Caco-2 (cell line): ENCODE results near the gene RAD51B. TPM values are rescaled to one million over a fixed set of nuclear protein-coding genes. Genes with fewer than 3 reads are reported as not detected.

Experiments used
- BruUV-seq: library from RNA; stranded (reverse); fragments of 400-500 nt; replicated peaks from 2 replicates; lab custom pipeline; 2021; lab: Mats Ljungman, UMichigan
- CTCF ChIA-PET: fragments of 300-600 bp; sonication (Branson Sonifier 250); formaldehyde crosslinking; loops from one replicate; lab custom pipeline; 2022; ENCODE audit warnings: antibody characterized with exemption; lab: Charles Lee
- POLR2A ChIA-PET: fragments of 300-600 bp; sonication (Branson Sonifier 250); formaldehyde crosslinking; loops from one replicate; lab custom pipeline; 2022; ENCODE audit warnings: antibody characterized with exemption; lab: Charles Lee
- DNase-seq, 2 experiments: peaks; one replicate each; pipeline versions ENCODE4 v3.0.0 to v3.0.0-alpha.2; 2020 to 2022
- H3K27me3 ChIP-seq: replicated peaks from 2 replicates; pipeline ENCODE4 v1.6.0; 2011; ENCODE audit warnings: low read length; ENCODE audit not compliant: control insufficient read depth, insufficient read depth
- H3K36me3 ChIP-seq: 2 replicates; pipeline ENCODE4 v1.5.1; 2011; ENCODE audit warnings: low read length; ENCODE audit not compliant: control insufficient read depth, insufficient read depth
- H3K4me1 ChIP-seq: fragments of 250-450 bp; sonication (Bioruptor Pico); 2 replicates; pipeline ENCODE4 v1.5.1; 2020; ENCODE audit warnings: mild to moderate bottlenecking
- H3K4me3 ChIP-seq: 2 replicates; pipeline ENCODE4 v1.5.1; 2011; ENCODE audit warnings: low read depth, mild to moderate bottlenecking, control low read depth, low read length
- H3K9me3 ChIP-seq: fragments of 250-450 bp; sonication (Bioruptor Pico); 2 replicates; pipeline ENCODE4 v1.5.1; 2020; ENCODE audit warnings: mild to moderate bottlenecking, moderate library complexity
- H3K27ac Mint-ChIP-seq: one replicate; pipeline ENCODE4 v1.8.0; 2022; ENCODE audit warnings: mixed read lengths; ENCODE audit not compliant: unreplicated experiment
- H3K27me3 Mint-ChIP-seq: one replicate; pipeline ENCODE4 v1.8.0; 2022; ENCODE audit warnings: mixed read lengths; ENCODE audit not compliant: insufficient read depth, unreplicated experiment
- H3K36me3 Mint-ChIP-seq: one replicate; pipeline ENCODE4 v1.8.0; 2022; ENCODE audit warnings: mild to moderate bottlenecking, mixed read lengths; ENCODE audit not compliant: insufficient read depth, unreplicated experiment
- H3K4me1 Mint-ChIP-seq: one replicate; pipeline ENCODE4 v1.8.0; 2022; ENCODE audit warnings: low read depth, mixed read lengths; ENCODE audit not compliant: unreplicated experiment
- H3K4me3 Mint-ChIP-seq: one replicate; pipeline ENCODE4 v1.8.0; 2022; ENCODE audit warnings: mild to moderate bottlenecking, moderate library complexity, mixed read lengths; ENCODE audit not compliant: unreplicated experiment
- H3K9me3 Mint-ChIP-seq: one replicate; pipeline ENCODE4 v1.8.0; 2022; ENCODE audit warnings: mixed read lengths; ENCODE audit not compliant: unreplicated experiment
- CTCF ChIP-seq, 2 experiments: fragments of 200-600 bp in 1 of 2; IDR thresholded peaks; 1 replicate in 1 of 2; 2 replicates in 1 of 2; pipeline versions ENCODE4 v1.5.1 to v1.8.0; 2011 to 2022; ENCODE audit warnings: antibody characterized with exemption in 1 of 2, control low read depth in 1 of 2, inconsistent platforms in 1 of 2, low read depth in 1 of 2, low read length in 1 of 2, mild to moderate bottlenecking in 1 of 2, moderate library complexity in 1 of 2; ENCODE audit not compliant: insufficient read depth in 1 of 2, severe bottlenecking in 1 of 2, unreplicated experiment in 1 of 2
- intact Hi-C: fragments of 100-400 bp; cut with micrococcal nuclease; formaldehyde crosslinking; loops from one replicate; pipeline ENCODE4 v1.10.0; 2022; ENCODE audit not compliant: unreplicated experiment
- total RNA-seq: library from RNA; stranded (reverse); gene quantifications from 2 replicates; pipeline ENCODE4 v1.2.3, GENCODE V29; 2022

The RAD51B gene
- total RNA-seq, 1 experiment from 2014 or later: 16.7 TPM

- no peak overlapping the region for H3K4me3 ChIP-seq
- no peaks in the 10 kb centered on the region for H3K36me3 ChIP-seq
- Mint-ChIP-seq H3K27ac (peak overlapping the region; percentile 75), H3K27me3 (no peaks in the 10 kb centered on the region), H3K4me1 (peaks cover 49% of the 10 kb centered on the region), H3K36me3 (peaks cover 4% of the 10 kb centered on the region), H3K4me3 (no peak overlapping the region), H3K9me3 (no peaks in the 10 kb centered on the region)
- POLR2A ChIA-PET: interaction anchor here (0.6 to 0.8 kb wide), 2 partner anchors 41 to 232 kb away, joined by 3 read pairs; no protein-coding TSS in a partner anchor
- DNase-seq: peak; percentile 28 to 59
- TF ChIP-seq CTCF (IDR thresholded peaks at IDR 0.05; ENCODE audit: insufficient read depth in 1 of 2, low read depth in 1 of 2, low read length in 1 of 2, severe bottlenecking in 1 of 2, unreplicated experiment in 1 of 2): no peak
- peaks cover 29% of the 10 kb centered on the region for H3K4me1 ChIP-seq
- no TSS peak for BruUV-seq
- intact Hi-C loops: no loop called here
- CTCF ChIA-PET: no interaction called here
- H3K9me3 ChIP-seq: no peaks in the 10 kb centered on the region
- no peaks in the 10 kb centered on the region for H3K27me3 ChIP-seq
Measured at GRCh38 chr14:68586896-68587751, 767.5 kb downstream of the RAD51B start.

- peaks cover 30% of the 10 kb centered on the region for H3K4me1 ChIP-seq
Measured at GRCh38 chr14:68587931-68588330, 768.4 kb downstream of the RAD51B start.

More at GRCh38 chr14:68587931-68588330, 768.4 kb downstream of the RAD51B start:
- no peak overlapping the region for H3K4me3 ChIP-seq
- intact Hi-C loops: no loop called here
- POLR2A ChIA-PET: interaction anchor here (0.8 kb wide), 1 partner anchor 41 kb away, joined by 3 read pairs; no protein-coding TSS in a partner anchor
- no peaks in the 10 kb centered on the region for H3K9me3 Mint-ChIP-seq
- BruUV-seq: no TSS peak
- peak overlapping the region; percentile 75 for H3K27ac Mint-ChIP-seq
- H3K36me3 Mint-ChIP-seq: peaks cover 4% of the 10 kb centered on the region
- H3K4me1 Mint-ChIP-seq: peaks cover 49% of the 10 kb centered on the region
- no peak for DNase-seq
- CTCF ChIA-PET: no interaction called here
- no peak for TF ChIP-seq CTCF (IDR thresholded peaks at IDR 0.05; ENCODE audit: insufficient read depth in 1 of 2, low read depth in 1 of 2, low read length in 1 of 2, severe bottlenecking in 1 of 2, unreplicated experiment in 1 of 2)
- H3K27me3 Mint-ChIP-seq: no peaks in the 10 kb centered on the region
- H3K9me3 ChIP-seq: no peaks in the 10 kb centered on the region
- no peak overlapping the region for H3K4me3 Mint-ChIP-seq
- H3K36me3 ChIP-seq: no peaks in the 10 kb centered on the region
- no peaks in the 10 kb centered on the region for H3K27me3 ChIP-seq
